HPDE6-E6E7 (cell line): ENCODE measurements around the gene TAS2R10.

Experiments used
- DNase-seq: peaks from one replicate; pipeline ENCODE4 v3.0.0; 2011; ENCODE audit warnings: missing footprints; ENCODE audit errors: extremely low spot score

The TAS2R10 gene

DNA sequence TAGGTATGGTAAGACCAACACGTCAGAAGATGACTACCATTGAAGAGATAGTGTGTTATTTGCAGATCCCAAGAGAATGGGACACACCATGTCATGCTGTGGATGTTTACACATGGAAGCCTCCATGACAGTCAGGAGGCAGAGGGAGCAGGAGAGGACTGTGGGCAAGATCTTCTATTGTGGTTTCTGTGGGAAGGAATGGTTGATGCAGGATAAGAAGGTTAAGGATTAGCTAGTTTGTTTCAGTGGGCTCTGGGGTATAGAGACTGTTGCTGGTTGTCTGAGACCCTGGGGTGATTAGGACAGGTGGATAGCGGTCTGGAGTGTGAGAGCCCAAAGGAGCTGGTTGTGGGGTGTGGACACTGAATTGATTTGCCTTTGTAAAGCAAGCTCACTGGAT, 47.1 kb downstream of the TAS2R10 start:
- DNase-seq: no peak
